K562 (cell line): ENCODE measurements around the gene CCNL2. TPM values are rescaled to one million over a fixed set of nuclear protein-coding genes. Genes with fewer than 3 reads are reported as not detected.
A peak's percentile ranks its signal among the peaks of the same experiment; 100 is the strongest.

Experiments
- BRF1 ChIP-seq: IDR thresholded peaks from 3 replicates; pipeline ENCODE4 v1.6.1; 2011; ENCODE audit warnings: borderline replicate concordance, mild to moderate bottlenecking; ENCODE audit not compliant: insufficient read length; ENCODE audit errors: extremely low read depth
- ESRRA ChIP-seq: fragments of 450-650 bp; IDR thresholded peaks from 2 replicates; pipeline ENCODE4 v1.6.1; 2014; ENCODE audit warnings: low read depth, mild to moderate bottlenecking, moderate library complexity, borderline replicate concordance
- ETS1 ChIP-seq: conservative IDR thresholded peaks from 2 replicates; pipeline ENCODE4 v1.6.1; 2011; ENCODE audit warnings: low read depth, mild to moderate bottlenecking, low read length; ENCODE audit not compliant: control insufficient read depth
- JUN ChIP-seq, 2 experiments: sonication (generic) in 1 of 2; formaldehyde crosslinking in 1 of 2; IDR thresholded peaks; 2 replicates each; pipeline versions ENCODE4 v1.6.1 to v1.8.0; 2012 to 2022; ENCODE audit warnings: borderline replicate concordance in 2 of 2, mild to moderate bottlenecking in 2 of 2, improper control_type of control experiment in 1 of 2, low read depth in 1 of 2, low read length in 1 of 2, missing genetic modification reagents in 1 of 2
- MLLT1 ChIP-seq, 2 experiments: fragments of 450-650 bp; IDR thresholded peaks; 2 replicates each; pipeline ENCODE4 v1.6.1; 2016
- MXI1 ChIP-seq: IDR thresholded peaks from 2 replicates; pipeline ENCODE4 v1.6.1; 2011; ENCODE audit warnings: low read depth, mild to moderate bottlenecking, improper control_type of control experiment, low read length
- NCOA2 ChIP-seq, 2 experiments: fragments of 450-650 bp; IDR thresholded peaks; 2 replicates each; pipeline ENCODE4 v1.6.1; 2018; ENCODE audit warnings: mild to moderate bottlenecking in 2 of 2, moderate library complexity in 1 of 2; ENCODE audit not compliant: partially characterized antibody in 2 of 2
- PHF20 ChIP-seq: fragments of 450-650 bp; IDR thresholded peaks from 2 replicates; pipeline ENCODE4 v1.6.1; 2018; ENCODE audit not compliant: partially characterized antibody
- RCOR1 ChIP-seq, 2 experiments: IDR thresholded peaks; 2 replicates each; pipeline ENCODE4 v1.6.1; 2012; ENCODE audit warnings: low read depth in 2 of 2, low read length in 2 of 2, borderline replicate concordance in 1 of 2, improper control_type of control experiment in 1 of 2
- SIX5 ChIP-seq, 2 experiments: IDR thresholded peaks; 2 replicates each; pipeline ENCODE4 v1.6.1; 2011; ENCODE audit warnings: low read length in 2 of 2, borderline replicate concordance in 1 of 2, low read depth in 1 of 2, mild to moderate bottlenecking in 1 of 2, moderate library complexity in 1 of 2; ENCODE audit not compliant: insufficient read depth in 1 of 2
- ZBTB9 ChIP-seq: fragments of 450-650 bp; formaldehyde crosslinking; IDR thresholded peaks from 2 replicates; pipeline ENCODE4 v1.4.0; 2020; ENCODE audit warnings: mild to moderate bottlenecking, moderate library complexity
- ZNF12 ChIP-seq: sonication (generic); formaldehyde crosslinking; IDR thresholded peaks from 2 replicates; pipeline ENCODE4 v1.4.0; 2020; ENCODE audit warnings: mild to moderate bottlenecking, missing genetic modification reagents
- ZNF263 ChIP-seq: sonication (generic); formaldehyde crosslinking; IDR thresholded peaks from 2 replicates; pipeline ENCODE4 v1.8.0; 2022; ENCODE audit warnings: mild to moderate bottlenecking, missing genetic modification reagents, borderline replicate concordance
- ZNF431 ChIP-seq: sonication (generic); formaldehyde crosslinking; IDR thresholded peaks from 2 replicates; pipeline ENCODE4 v1.8.0; 2022; ENCODE audit warnings: mild to moderate bottlenecking, missing genetic modification reagents
- ZNF695 ChIP-seq: fragments of 450-650 bp; formaldehyde crosslinking; IDR thresholded peaks from 2 replicates; pipeline ENCODE4 v1.4.0; 2020; ENCODE audit warnings: mild to moderate bottlenecking, moderate library complexity
- polyA plus RNA-seq, 8 experiments: library from polyadenylated mRNA; depleted of rRNA in 4 of 8; stranded (reverse) in 5 of 8; unstranded in 3 of 8; fragments of >200 nt; fragmentation: Nextera tagmentation in 2 of 8; fragmentation: Illumina TruSeq in 1 of 8; extraction: Ambion mirVana in 2 of 8; extraction: Trizol in 1 of 8; gene quantifications; 2 replicates each; pipeline versions ENCODE4 v1.2.1 to v1.2.3, GENCODE V29; 2011 to 2014; ENCODE audit warnings: inconsistent platforms in 1 of 8, missing spikeins in 1 of 8
- total RNA-seq, 7 experiments: library from RNA; depleted of rRNA in 6 of 7; stranded (reverse); fragments of >200 nt in 6 of 7; fragmentation: Illumina TruSeq in 2 of 7; extraction: Trizol in 2 of 7; gene quantifications; 2 replicates each; pipeline versions ENCODE4 v1.2.1 to v1.2.3, GENCODE V29; 2011 to 2021; ENCODE audit warnings: low replicate concordance in 1 of 7
- TF ChIP-seq, protein P1 (sequence below): fragments of 450-650 bp; formaldehyde crosslinking; IDR thresholded peaks from 2 replicates; pipeline ENCODE4 v1.4.0; 2020; ENCODE audit warnings: mild to moderate bottlenecking, moderate library complexity
- TF ChIP-seq, protein P2 (sequence below), 2 experiments: fragments of 450-650 bp in 1 of 2; sonication (generic) in 1 of 2; formaldehyde crosslinking in 1 of 2; IDR thresholded peaks in 1 of 2; conservative IDR thresholded peaks in 1 of 2; 2 replicates each; pipeline versions ENCODE4 v1.6.1 to v1.8.1; 2016 to 2023; ENCODE audit warnings: mild to moderate bottlenecking in 2 of 2, moderate library complexity in 2 of 2, inconsistent platforms in 1 of 2, missing genetic modification reagents in 1 of 2

The CCNL2 gene
- total and polyA plus RNA-seq, 9 of the 15 experiments (the other 6 are each of a cell fraction or from before 2014, with no cell fraction given), result 2.8 to 287 (median 94.5) TPM

DNA sequence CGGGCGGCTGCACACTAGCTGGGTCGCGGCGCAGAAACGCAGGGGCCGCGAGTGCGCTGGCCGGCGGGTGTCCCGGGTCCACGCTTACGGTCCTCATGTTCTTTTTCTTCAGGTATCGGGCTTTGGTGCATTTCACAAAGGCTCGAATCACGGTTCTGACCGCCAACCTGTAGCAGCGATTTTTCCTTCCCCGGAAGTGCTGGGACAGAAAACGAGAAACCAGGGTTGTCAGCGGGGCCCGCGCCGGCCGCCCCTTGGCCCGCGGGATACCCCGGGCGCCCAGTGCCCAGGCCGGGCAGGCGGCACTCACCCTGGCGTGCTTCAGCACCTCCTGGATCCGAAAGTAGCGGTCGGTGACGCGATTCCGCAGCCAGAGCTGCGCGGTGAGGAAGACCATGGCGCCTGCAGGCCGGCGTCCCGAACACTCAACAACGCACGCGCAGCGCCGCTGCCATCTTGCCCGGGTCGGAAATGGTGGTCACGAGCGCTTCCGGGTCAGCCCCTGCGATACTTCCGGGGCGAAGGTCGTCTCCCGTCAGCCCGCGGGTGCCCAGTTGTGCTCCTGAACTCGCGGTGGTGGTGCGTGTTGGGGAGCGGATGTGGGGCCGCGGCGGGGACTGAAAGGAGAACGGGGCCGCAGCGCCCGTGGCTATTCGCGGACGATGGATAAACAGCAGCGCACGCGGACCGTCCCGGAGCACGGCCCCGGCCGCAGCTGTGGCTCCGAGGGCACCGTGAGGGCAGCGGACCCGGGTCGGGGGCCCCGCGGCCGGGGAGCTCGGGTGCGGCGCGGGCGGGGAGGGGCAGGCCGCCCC is 7.9 kb upstream of the CCNL2 start, which contains the start of gene MRPL20 (continued):
- TF ChIP-seq MLLT1 (IDR thresholded peaks at IDR 0.05) (0 out of 4 replicates have a peak, but pooled peaks of 1 of the 2 experiments have one; percentile 13), ZNF12 (peak; percentile 77), ZBTB9 (CRISPR knock-in tag) (peak; percentile 45; the same call in 1 of the 2 replicates), PHF20 (peak; percentile 99), MXI1 (peak; percentile 89), BRF1 (no peak), JUN (IDR thresholded peaks at IDR 0.05; ENCODE audit: borderline replicate concordance, low read depth, low read length) (peak; percentile 63; the same call in 1 of the 2 replicates), JUN (CRISPR knock-in tag; IDR thresholded peaks at IDR 0.05; ENCODE audit: borderline replicate concordance) (peak; percentile 91; the same call in 1 of the 2 replicates), ESRRA (peak; percentile 83), NCOA2 (IDR thresholded peaks at IDR 0.05; ENCODE audit: partially characterized antibody in 2 of 2) (no peak), ZNF431 (CRISPR knock-in tag) (no peak), ZNF263 (peak; percentile 78), RCOR1 (IDR thresholded peaks at IDR 0.05; ENCODE audit: borderline replicate concordance in 1 of 2, low read depth in 2 of 2, low read length in 2 of 2) (peak in 1 of 2 experiments; percentile 56; a peak in 1 of 4 replicates), ZNF695 (CRISPR knock-in tag) (no peak), SIX5 (IDR thresholded peaks at IDR 0.05; ENCODE audit: borderline replicate concordance in 1 of 2, insufficient read depth in 1 of 2, low read depth in 1 of 2, low read length in 2 of 2) (peak; percentile 70 to 82), ETS1 (peak; percentile 92)
- TF ChIP-seq, protein P1, sequence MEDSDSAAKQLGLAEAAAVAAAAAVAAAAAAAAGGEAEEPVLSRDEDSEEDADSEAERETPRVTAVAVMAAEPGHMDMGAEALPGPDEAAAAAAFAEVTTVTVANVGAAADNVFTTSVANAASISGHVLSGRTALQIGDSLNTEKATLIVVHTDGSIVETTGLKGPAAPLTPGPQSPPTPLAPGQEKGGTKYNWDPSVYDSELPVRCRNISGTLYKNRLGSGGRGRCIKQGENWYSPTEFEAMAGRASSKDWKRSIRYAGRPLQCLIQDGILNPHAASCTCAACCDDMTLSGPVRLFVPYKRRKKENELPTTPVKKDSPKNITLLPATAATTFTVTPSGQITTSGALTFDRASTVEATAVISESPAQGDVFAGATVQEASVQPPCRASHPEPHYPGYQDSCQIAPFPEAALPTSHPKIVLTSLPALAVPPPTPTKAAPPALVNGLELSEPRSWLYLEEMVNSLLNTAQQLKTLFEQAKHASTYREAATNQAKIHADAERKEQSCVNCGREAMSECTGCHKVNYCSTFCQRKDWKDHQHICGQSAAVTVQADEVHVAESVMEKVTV (CRISPR knock-in tag), result no peak
- TF ChIP-seq, protein P2, sequence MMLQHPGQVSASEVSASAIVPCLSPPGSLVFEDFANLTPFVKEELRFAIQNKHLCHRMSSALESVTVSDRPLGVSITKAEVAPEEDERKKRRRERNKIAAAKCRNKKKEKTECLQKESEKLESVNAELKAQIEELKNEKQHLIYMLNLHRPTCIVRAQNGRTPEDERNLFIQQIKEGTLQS (IDR thresholded peaks at IDR 0.05), result no peak
- TF ChIP-seq, protein P2 (CRISPR knock-in tag; conservative IDR thresholded peaks at IDR 0.05), result peak; percentile 38; the same call in 1 of the 2 replicates
